K562 (cell line): ENCODE results near the gene RNF152. TPM values are rescaled to one million over a fixed set of nuclear protein-coding genes. Genes with fewer than 3 reads are reported as not detected.

Experiments
- ATAC-seq: fragments of 200-7000 bp; cut with Tn5 transposase; 3 replicates; pipeline ENCODE4 v1.9.1; 2020; ENCODE audit warnings: moderate library complexity
- BruUV-seq: library from RNA; stranded (reverse); fragments of 400-500 nt; replicated peaks from 2 replicates; lab custom pipeline; 2021; lab: Mats Ljungman, UMichigan
- CTCF ChIA-PET: fragments of 300-600 bp; formaldehyde crosslinking; extraction: SDS; loops from one replicate; lab custom pipeline; 2021; ENCODE audit warnings: low intra/inter-chr PET ratio; lab: Yijun Ruan, JAX
- POLR2A ChIA-PET: fragments of 300-600, 350-650 bp; sonication (Branson Sonifier 250); formaldehyde crosslinking; extraction: SDS; loops from one replicate; lab custom pipeline; 2021; ENCODE audit warnings: antibody characterized with exemption, inconsistent platforms; lab: Yijun Ruan, JAX
- DNase-seq, 4 experiments: peaks; one replicate each; pipeline versions ENCODE4 v3.0.0 to v3.0.0-alpha.2; 2011 to 2018; ENCODE audit warnings: low spot score in 3 of 4, mixed read lengths in 3 of 4; ENCODE audit errors: extremely low read depth in 1 of 4
- FAIRE-seq: peaks from 2 replicates; lab custom pipeline; 2011; peaks lifted over from hg19 to GRCh38; lab: Jason Lieb, UNC
- H2AFZ ChIP-seq: 2 replicates; pipeline ENCODE4 v1.6.0; 2011; ENCODE audit warnings: low read depth, low read length, control low read depth, inconsistent platforms
- H3K27ac ChIP-seq: fragments of 200-600 bp; 3 replicates; pipeline ENCODE4 v1.8.0; 2011; ENCODE audit warnings: low read depth, mild to moderate bottlenecking, control low read depth, inconsistent platforms, low read length, moderate library complexity, mixed read lengths; ENCODE audit errors: extremely low read depth
- H3K27me3 ChIP-seq, 2 experiments: fragments of 300-600 bp in 1 of 2; 2 replicates in 1 of 2; 3 replicates in 1 of 2; pipeline versions ENCODE4 v1.6.0 to v1.8.0; 2011; ENCODE audit warnings: inconsistent platforms in 2 of 2, low read length in 2 of 2, mild to moderate bottlenecking in 1 of 2, mixed read lengths in 1 of 2, moderate library complexity in 1 of 2; ENCODE audit not compliant: control insufficient read depth in 2 of 2, insufficient read depth in 2 of 2
- H3K36me3 ChIP-seq: fragments of 300-600 bp; 3 replicates; pipeline ENCODE4 v1.8.0; 2011; ENCODE audit warnings: mild to moderate bottlenecking, low read length, inconsistent platforms; ENCODE audit not compliant: control insufficient read depth, insufficient read depth
- H3K4me1 ChIP-seq, 2 experiments: fragments of 200-600 bp in 1 of 2; replicated peaks in 1 of 2; 2 replicates in 1 of 2; 3 replicates in 1 of 2; pipeline versions ENCODE4 v1.5.1 to v1.8.0; 2011; ENCODE audit warnings: inconsistent platforms in 2 of 2, low read length in 2 of 2, mild to moderate bottlenecking in 1 of 2, mixed read lengths in 1 of 2, moderate library complexity in 1 of 2; ENCODE audit not compliant: control insufficient read depth in 2 of 2, insufficient read depth in 2 of 2
- H3K4me2 ChIP-seq: 2 replicates; pipeline ENCODE4 v1.6.1; 2011; ENCODE audit warnings: low read length, control low read depth, inconsistent platforms, mixed read lengths; ENCODE audit not compliant: insufficient read depth
- H3K4me3 ChIP-seq: fragments of 200-600 bp; sonication (generic), shearing (Covaris generic); 2 replicates; pipeline ENCODE4 v1.5.1; 2016; ENCODE audit warnings: control low read depth, inconsistent platforms
- H3K79me2 ChIP-seq: fragments of 200-600 bp; 3 replicates; pipeline ENCODE4 v1.8.0; 2011; ENCODE audit warnings: low read length, inconsistent platforms; ENCODE audit not compliant: control insufficient read depth, insufficient read depth
- H3K9ac ChIP-seq, 2 experiments: 2 replicates each; pipeline versions ENCODE4 v1.6.0 to v1.6.1; 2011; ENCODE audit warnings: low read depth in 2 of 2, low read length in 2 of 2, control low read depth in 1 of 2, inconsistent platforms in 1 of 2, mild to moderate bottlenecking in 1 of 2, mixed read lengths in 1 of 2; ENCODE audit not compliant: insufficient read depth in 1 of 2
- H3K9me1 ChIP-seq: one replicate; pipeline ENCODE4 v1.6.0; 2011; ENCODE audit warnings: inconsistent platforms, mild to moderate bottlenecking, low read length, moderate library complexity; ENCODE audit not compliant: control insufficient read depth, insufficient read depth
- H3K9me3 ChIP-seq: replicated peaks from 2 replicates; pipeline ENCODE4 v1.5.1; 2011; ENCODE audit warnings: low read depth, low read length, inconsistent platforms; ENCODE audit not compliant: control insufficient read depth, insufficient read depth
- H4K20me1 ChIP-seq: replicated peaks from 2 replicates; pipeline ENCODE4 v1.6.1; 2011; ENCODE audit warnings: low read length, inconsistent platforms, mixed read lengths; ENCODE audit not compliant: control insufficient read depth, insufficient read depth
- ERF ChIP-seq: fragments of 450-650 bp; formaldehyde crosslinking; IDR thresholded peaks from 2 replicates; pipeline ENCODE4 v1.4.0; 2020; ENCODE audit warnings: mild to moderate bottlenecking, mixed read lengths
- SNIP1 ChIP-seq: fragments of 450-650 bp; IDR thresholded peaks from 2 replicates; pipeline ENCODE4 v1.7.1; 2017; ENCODE audit warnings: low read depth, mild to moderate bottlenecking
- WGBS: fragments of 100-300 bp; shearing (Covaris generic); methylation state at CpG from one replicate; pipeline ENCODE4 v1.1.6; 2016; ENCODE audit warnings: low coverage, mixed read lengths; ENCODE audit not compliant: insufficient coverage; ENCODE audit errors: missing lambda C conversion rate; 5-methylcytosine and 5-hydroxymethylcytosine counted together
- in situ Hi-C: fragments of 300-500 bp; cut with MboI; formaldehyde crosslinking; loops from 4 replicates; pipeline ENCODE4 v1.15.0; 2018; ENCODE audit warnings: inconsistent platforms, mixed read lengths
- intact Hi-C: fragments of 100-400 bp; cut with micrococcal nuclease; formaldehyde crosslinking; loops from 2 replicates; pipeline ENCODE4 v1.14.2; 2022
- polyA plus RNA-seq, 8 experiments: library from polyadenylated mRNA; depleted of rRNA in 4 of 8; stranded (reverse) in 5 of 8; unstranded in 3 of 8; fragments of >200 nt; fragmentation: Nextera tagmentation in 2 of 8; fragmentation: Illumina TruSeq in 1 of 8; extraction: Ambion mirVana in 2 of 8; extraction: Trizol in 1 of 8; gene quantifications; 2 replicates each; pipeline versions ENCODE4 v1.2.1 to v1.2.3, GENCODE V29; 2011 to 2014; ENCODE audit warnings: inconsistent platforms in 1 of 8, missing spikeins in 1 of 8
- total RNA-seq, 7 experiments: library from RNA; depleted of rRNA in 6 of 7; stranded (reverse); fragments of >200 nt in 6 of 7; fragmentation: Illumina TruSeq in 2 of 7; extraction: Trizol in 2 of 7; gene quantifications; 2 replicates each; pipeline versions ENCODE4 v1.2.1 to v1.2.3, GENCODE V29; 2011 to 2021; ENCODE audit warnings: low replicate concordance in 1 of 7
- TF ChIP-seq, protein P1 (sequence below): fragments of 250-450 bp; sonication (Bioruptor Pico); IDR thresholded peaks from 2 replicates; pipeline ENCODE4 v1.5.0; 2022; ENCODE audit warnings: mild to moderate bottlenecking
- TF ChIP-seq, protein P2 (sequence below): fragments of 450-650 bp; conservative IDR thresholded peaks from 2 replicates; pipeline ENCODE4 v1.6.1; 2016; ENCODE audit warnings: missing genetic modification characterization, low read depth, mild to moderate bottlenecking, control low read depth, missing compliant biosample characterization
- TF ChIP-seq, protein P3 (sequence below): fragments of 450-650 bp; IDR thresholded peaks from 2 replicates; pipeline ENCODE4 v1.7.0; 2016; ENCODE audit warnings: borderline replicate concordance

RNF152 gene
- total and polyA plus RNA-seq, 9 of the 15 experiments (the other 6 are each of a cell fraction or from before 2014, with no cell fraction given) = 0.04 to 0.05 TPM; not detected in 7

DNA sequence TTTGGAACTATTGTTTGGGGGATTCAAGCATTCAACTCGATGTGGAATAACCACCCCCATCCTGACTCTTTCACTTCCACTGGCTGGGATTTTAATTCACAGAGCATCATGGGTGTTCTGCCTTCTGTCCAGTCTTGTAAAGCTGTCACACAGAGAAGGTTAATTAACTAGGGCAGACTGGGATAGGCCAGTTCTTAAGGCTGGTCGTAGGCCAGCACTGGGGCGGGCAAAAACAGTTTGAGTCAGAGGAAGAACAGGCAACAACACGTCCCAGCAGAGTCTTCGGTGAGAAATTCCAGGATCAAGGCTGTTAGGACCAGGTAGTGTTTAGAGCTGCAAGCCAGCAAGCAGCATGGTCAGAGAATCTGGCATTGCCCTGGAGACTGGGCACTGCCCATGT, 4.0 kb upstream of the RNF152 start:
- H3K4me2 ChIP-seq = no peak overlapping the region
- no peak overlapping the region for H3K4me3 ChIP-seq
- no peak overlapping the region for H3K9ac ChIP-seq
- CTCF ChIA-PET = no interaction called here
- no peaks in the 10 kb centered on the region for H4K20me1 ChIP-seq
- peaks cover 0 to 11% of the 10 kb centered on the region in 2 experiments; a peak in 1 of 5 replicates for H3K27me3 ChIP-seq
- no peak overlapping the region for H2AFZ ChIP-seq
- intact Hi-C loops = no loop called here
- DNase-seq (no peak), ATAC-seq (no peak), FAIRE-seq (no peak)
- H3K9me1 ChIP-seq = no peaks in the 10 kb centered on the region
- no peaks in the 10 kb centered on the region for H3K9me3 ChIP-seq
- in situ Hi-C loops = no loop called here
- TF ChIP-seq SNIP1 (no peak), ERF (CRISPR knock-in tag) (no peak)
- TF ChIP-seq, protein P1, sequence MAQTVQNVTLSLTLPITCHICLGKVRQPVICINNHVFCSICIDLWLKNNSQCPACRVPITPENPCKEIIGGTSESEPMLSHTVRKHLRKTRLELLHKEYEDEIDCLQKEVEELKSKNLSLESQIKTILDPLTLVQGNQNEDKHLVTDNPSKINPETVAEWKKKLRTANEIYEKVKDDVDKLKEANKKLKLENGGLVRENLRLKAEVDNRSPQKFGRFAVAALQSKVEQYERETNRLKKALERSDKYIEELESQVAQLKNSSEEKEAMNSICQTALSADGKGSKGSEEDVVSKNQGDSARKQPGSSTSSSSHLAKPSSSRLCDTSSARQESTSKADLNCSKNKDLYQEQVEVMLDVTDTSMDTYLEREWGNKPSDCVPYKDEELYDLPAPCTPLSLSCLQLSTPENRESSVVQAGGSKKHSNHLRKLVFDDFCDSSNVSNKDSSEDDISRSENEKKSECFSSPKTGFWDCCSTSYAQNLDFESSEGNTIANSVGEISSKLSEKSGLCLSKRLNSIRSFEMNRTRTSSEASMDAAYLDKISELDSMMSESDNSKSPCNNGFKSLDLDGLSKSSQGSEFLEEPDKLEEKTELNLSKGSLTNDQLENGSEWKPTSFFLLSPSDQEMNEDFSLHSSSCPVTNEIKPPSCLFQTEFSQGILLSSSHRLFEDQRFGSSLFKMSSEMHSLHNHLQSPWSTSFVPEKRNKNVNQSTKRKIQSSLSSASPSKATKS (CRISPR knock-in tag) = no peak
- TF ChIP-seq, protein P2, sequence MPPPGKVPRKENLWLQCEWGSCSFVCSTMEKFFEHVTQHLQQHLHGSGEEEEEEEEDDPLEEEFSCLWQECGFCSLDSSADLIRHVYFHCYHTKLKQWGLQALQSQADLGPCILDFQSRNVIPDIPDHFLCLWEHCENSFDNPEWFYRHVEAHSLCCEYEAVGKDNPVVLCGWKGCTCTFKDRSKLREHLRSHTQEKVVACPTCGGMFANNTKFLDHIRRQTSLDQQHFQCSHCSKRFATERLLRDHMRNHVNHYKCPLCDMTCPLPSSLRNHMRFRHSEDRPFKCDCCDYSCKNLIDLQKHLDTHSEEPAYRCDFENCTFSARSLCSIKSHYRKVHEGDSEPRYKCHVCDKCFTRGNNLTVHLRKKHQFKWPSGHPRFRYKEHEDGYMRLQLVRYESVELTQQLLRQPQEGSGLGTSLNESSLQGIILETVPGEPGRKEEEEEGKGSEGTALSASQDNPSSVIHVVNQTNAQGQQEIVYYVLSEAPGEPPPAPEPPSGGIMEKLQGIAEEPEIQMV = no peak
- TF ChIP-seq, protein P3, sequence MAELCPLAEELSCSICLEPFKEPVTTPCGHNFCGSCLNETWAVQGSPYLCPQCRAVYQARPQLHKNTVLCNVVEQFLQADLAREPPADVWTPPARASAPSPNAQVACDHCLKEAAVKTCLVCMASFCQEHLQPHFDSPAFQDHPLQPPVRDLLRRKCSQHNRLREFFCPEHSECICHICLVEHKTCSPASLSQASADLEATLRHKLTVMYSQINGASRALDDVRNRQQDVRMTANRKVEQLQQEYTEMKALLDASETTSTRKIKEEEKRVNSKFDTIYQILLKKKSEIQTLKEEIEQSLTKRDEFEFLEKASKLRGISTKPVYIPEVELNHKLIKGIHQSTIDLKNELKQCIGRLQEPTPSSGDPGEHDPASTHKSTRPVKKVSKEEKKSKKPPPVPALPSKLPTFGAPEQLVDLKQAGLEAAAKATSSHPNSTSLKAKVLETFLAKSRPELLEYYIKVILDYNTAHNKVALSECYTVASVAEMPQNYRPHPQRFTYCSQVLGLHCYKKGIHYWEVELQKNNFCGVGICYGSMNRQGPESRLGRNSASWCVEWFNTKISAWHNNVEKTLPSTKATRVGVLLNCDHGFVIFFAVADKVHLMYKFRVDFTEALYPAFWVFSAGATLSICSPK = no peak
- no peaks in the 10 kb centered on the region for H3K79me2 ChIP-seq
- 0% methylated on average over 5 of the region's 5 CpGs for WGBS
- POLR2A ChIA-PET = no interaction called here
- no peak overlapping the region for H3K27ac ChIP-seq
- BruUV-seq = no TSS peak
- peaks cover 0 to 15% of the 10 kb centered on the region in 2 experiments; a peak in 4 of 5 replicates for H3K4me1 ChIP-seq
- H3K36me3 ChIP-seq = no peaks in the 10 kb centered on the region
